ENCODE data around the gene MBTD1. TPM values are rescaled to one million over a fixed set of nuclear protein-coding genes. Genes with fewer than 3 reads are reported as not detected.

The MBTD1 gene
- polyA plus RNA-seq, 1 of the 3 experiments (the other 2 are of a cell fraction): 4.6 TPM

DNA sequence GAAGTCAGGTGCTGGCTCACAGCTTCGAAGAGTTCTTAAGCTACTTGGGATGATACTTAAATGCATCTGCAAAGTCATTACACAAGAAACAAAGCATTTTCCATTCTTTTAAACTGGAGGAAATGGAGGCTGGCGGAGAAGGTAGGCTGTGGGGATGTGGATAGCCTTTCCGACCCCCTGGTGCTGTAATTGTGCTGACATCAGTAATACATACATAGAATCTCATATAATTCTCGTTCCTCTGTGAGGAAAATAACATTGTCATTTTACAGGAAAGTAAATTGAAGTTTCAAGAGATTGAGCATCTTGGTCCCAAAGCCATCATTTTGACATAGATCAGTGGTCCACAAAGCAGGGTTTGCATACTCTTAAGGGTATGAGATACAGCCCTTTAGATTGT lies 40.0 kb upstream of the MBTD1 start:
- TF ChIP-seq SIN3A (IDR thresholded peaks at IDR 0.05; ENCODE audit: borderline replicate concordance, low read depth, low read length) (no peak), NRF1 (IDR thresholded peaks at IDR 0.05; ENCODE audit: low read depth, low read length) (no peak), TAF1 (IDR thresholded peaks at IDR 0.05; ENCODE audit: borderline replicate concordance, low read depth, low read length) (no peak), MEF2A (IDR thresholded peaks at IDR 0.05; ENCODE audit: borderline replicate concordance, low read depth) (no peak), CHD2 (IDR thresholded peaks at IDR 0.05; ENCODE audit: low read length, partially characterized antibody) (no peak), FOXM1 (IDR thresholded peaks at IDR 0.05; ENCODE audit: low read depth) (no peak)
- H3K36me3 ChIP-seq (replicated peaks in 1 of 2; ENCODE audit: control insufficient read depth in 1 of 2, insufficient read depth in 2 of 2, low read length in 1 of 2): peaks cover 25 to 36% of the 10 kb centered on the region in 2 experiments
- 91% methylated on average over 4 of the region's 4 CpGs for WGBS (ENCODE audit: low lambda C conversion rate)
- no peak overlapping the region for H3K4me2 ChIP-seq
- ChIA-PET POLR2A (no interaction called here), CTCF (interaction anchor here (0.9 to 5.1 kb wide), 30 partner anchors 9 to 888 kb away, joined by 3 to 88 read pairs (median 8); no protein-coding TSS in a partner anchor)
- no peak overlapping the region for H3K27ac ChIP-seq (ENCODE audit: low read depth in 2 of 2, low read length in 1 of 2)
- H3K9me2 ChIP-seq: no peaks in the 10 kb centered on the region
- no peaks in the 10 kb centered on the region for H3K4me1 ChIP-seq (ENCODE audit: control insufficient read depth in 1 of 2, insufficient read depth in 2 of 2, low read depth in 1 of 2, low read length in 1 of 2)
- DNase-seq: no peak
- H4K20me1 ChIP-seq (ENCODE audit: insufficient read depth): no peaks in the 10 kb centered on the region
- H3K9ac ChIP-seq: no peak overlapping the region
- peaks cover 5% of the 10 kb centered on the region for H3F3A ChIP-seq (replicated peaks; ENCODE audit: insufficient read depth)
- no peak overlapping the region for H2AFZ ChIP-seq (ENCODE audit: low read depth)
- no peaks in the 10 kb centered on the region for H3K27me3 ChIP-seq (ENCODE audit: insufficient read depth)
- no peaks in the 10 kb centered on the region for H3K79me2 ChIP-seq (ENCODE audit: insufficient read depth)
- H3K9me3 ChIP-seq: no peaks in the 10 kb centered on the region
- no peak overlapping the region for H3K4me3 ChIP-seq (ENCODE audit: low read depth in 2 of 2, low read length in 1 of 2)

DNA sequence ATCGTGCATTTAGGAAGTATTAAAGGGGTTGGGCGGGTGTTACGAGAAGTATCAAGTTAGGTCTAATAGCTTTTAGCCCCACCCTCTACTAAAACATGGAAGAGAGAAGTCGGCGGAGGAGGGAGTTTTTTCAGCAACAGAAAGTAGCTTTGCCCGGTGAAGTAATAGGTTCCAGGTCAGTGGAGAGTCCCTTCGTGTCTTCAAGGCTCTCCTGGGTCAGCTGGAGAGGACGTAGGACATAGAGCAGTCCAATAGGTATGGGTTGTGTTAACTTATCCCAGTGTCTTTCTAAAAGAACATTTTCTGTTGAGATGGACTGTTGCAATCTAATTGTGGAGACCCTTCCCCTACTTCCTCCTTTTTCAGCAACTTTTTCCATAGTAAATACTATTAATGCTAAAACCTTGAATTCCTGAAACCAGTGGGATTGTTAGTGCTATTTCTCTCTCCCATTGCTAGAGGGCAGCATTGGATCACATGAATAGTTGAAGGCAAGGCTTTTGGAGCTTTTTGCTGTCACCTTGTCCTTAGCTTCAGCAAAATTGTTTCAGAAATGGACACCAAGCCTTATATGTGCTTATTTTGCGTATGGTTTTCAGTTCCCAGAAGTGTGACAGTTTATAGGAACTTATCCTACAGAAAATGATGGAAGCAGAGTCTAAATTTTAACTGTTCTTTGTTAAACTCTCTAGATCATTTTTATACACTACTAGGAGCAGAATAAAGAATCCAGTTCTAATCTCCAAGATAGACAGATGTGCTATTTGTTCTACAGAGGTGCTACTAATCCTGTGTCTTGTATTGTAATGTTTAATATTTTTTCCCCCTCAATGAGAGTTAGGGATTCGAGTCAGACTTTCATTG lies 38.9 kb upstream of the MBTD1 start:
- 74% methylated on average over 10 of the region's 10 CpGs for WGBS (ENCODE audit: low lambda C conversion rate)
- H2AFZ ChIP-seq (ENCODE audit: low read depth): no peak overlapping the region
- H3K4me1 ChIP-seq (ENCODE audit: control insufficient read depth in 1 of 2, insufficient read depth in 2 of 2, low read depth in 1 of 2, low read length in 1 of 2): no peaks in the 10 kb centered on the region
- H3K27me3 ChIP-seq (ENCODE audit: insufficient read depth): no peaks in the 10 kb centered on the region
- no peaks in the 10 kb centered on the region for H4K20me1 ChIP-seq (ENCODE audit: insufficient read depth)
- no peaks in the 10 kb centered on the region for H3K9me2 ChIP-seq
- peaks cover 30 to 38% of the 10 kb centered on the region in 2 experiments for H3K36me3 ChIP-seq (replicated peaks in 1 of 2; ENCODE audit: control insufficient read depth in 1 of 2, insufficient read depth in 2 of 2, low read length in 1 of 2)
- no peak overlapping the region; a peak in 1 of 4 replicates for H3K4me3 ChIP-seq (ENCODE audit: low read depth in 2 of 2, low read length in 1 of 2)
- ChIA-PET CTCF (interaction anchor here (0.5 to 5.1 kb wide), 99 partner anchors 10 to 1835 kb away, joined by 3 to 88 read pairs (median 4); no protein-coding TSS in a partner anchor), POLR2A (no interaction called here)
- H3K9ac ChIP-seq: no peak overlapping the region
- no peaks in the 10 kb centered on the region for H3K79me2 ChIP-seq (ENCODE audit: insufficient read depth)
- H3K27ac ChIP-seq (ENCODE audit: low read depth in 2 of 2, low read length in 1 of 2): no peak overlapping the region; a peak in 1 of 4 replicates
- no peaks in the 10 kb centered on the region for H3K9me3 ChIP-seq
- peaks cover 5% of the 10 kb centered on the region for H3F3A ChIP-seq (replicated peaks; ENCODE audit: insufficient read depth)
- no peak overlapping the region for H3K4me2 ChIP-seq
- TF ChIP-seq FOXM1 (IDR thresholded peaks at IDR 0.05; ENCODE audit: low read depth) (no peak), RFX5 (IDR thresholded peaks at IDR 0.05; ENCODE audit: low read length) (no peak), POLR2AphosphoS5 (IDR thresholded peaks at IDR 0.05; ENCODE audit: low read depth, low read length) (no peak), MEF2A (IDR thresholded peaks at IDR 0.05; ENCODE audit: borderline replicate concordance, low read depth) (no peak), GATA2 (CRISPR knock-in tag; IDR thresholded peaks at IDR 0.05) (no peak), ELF1 (IDR thresholded peaks at IDR 0.05) (no peak), JUND (IDR thresholded peaks at IDR 0.05) (no peak), ZBTB33 (IDR thresholded peaks at IDR 0.05; ENCODE audit: borderline replicate concordance, low read depth) (no peak), EZH2phosphoT487 (IDR thresholded peaks at IDR 0.05; ENCODE audit: borderline replicate concordance, low read depth) (no peak), CTCF (IDR thresholded peaks at IDR 0.05) (peak; percentile 91), PBX3 (IDR thresholded peaks at IDR 0.05) (no peak), TAF1 (IDR thresholded peaks at IDR 0.05; ENCODE audit: borderline replicate concordance, low read depth, low read length) (no peak), NRF1 (IDR thresholded peaks at IDR 0.05; ENCODE audit: low read depth, low read length) (no peak), RAD21 (IDR thresholded peaks at IDR 0.05; ENCODE audit: low read length) (peak; percentile 98), MXI1 (IDR thresholded peaks at IDR 0.05; ENCODE audit: low read depth, low read length) (0 out of 2 replicates have a peak, but pooled peaks have one; percentile 20), SMC3 (IDR thresholded peaks at IDR 0.05; ENCODE audit: low read depth, low read length) (peak; percentile 78), FOSL2 (IDR thresholded peaks at IDR 0.05; ENCODE audit: borderline replicate concordance, low read depth) (no peak)
- TF ChIP-seq, protein P1, sequence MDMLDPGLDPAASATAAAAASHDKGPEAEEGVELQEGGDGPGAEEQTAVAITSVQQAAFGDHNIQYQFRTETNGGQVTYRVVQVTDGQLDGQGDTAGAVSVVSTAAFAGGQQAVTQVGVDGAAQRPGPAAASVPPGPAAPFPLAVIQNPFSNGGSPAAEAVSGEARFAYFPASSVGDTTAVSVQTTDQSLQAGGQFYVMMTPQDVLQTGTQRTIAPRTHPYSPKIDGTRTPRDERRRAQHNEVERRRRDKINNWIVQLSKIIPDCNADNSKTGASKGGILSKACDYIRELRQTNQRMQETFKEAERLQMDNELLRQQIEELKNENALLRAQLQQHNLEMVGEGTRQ (IDR thresholded peaks at IDR 0.05; ENCODE audit: borderline replicate concordance, low read depth, low read length): no peak
- DNase-seq: peak; percentile 65

Data from SK-N-SH (cell line).